ENCODE results near the gene GRM8. TPM values are rescaled to one million over a fixed set of nuclear protein-coding genes. Genes with fewer than 3 reads are reported as not detected.

GRM8 gene
- total and polyA plus RNA-seq, 2 experiments from 2014 or later, result not detected

DNA sequence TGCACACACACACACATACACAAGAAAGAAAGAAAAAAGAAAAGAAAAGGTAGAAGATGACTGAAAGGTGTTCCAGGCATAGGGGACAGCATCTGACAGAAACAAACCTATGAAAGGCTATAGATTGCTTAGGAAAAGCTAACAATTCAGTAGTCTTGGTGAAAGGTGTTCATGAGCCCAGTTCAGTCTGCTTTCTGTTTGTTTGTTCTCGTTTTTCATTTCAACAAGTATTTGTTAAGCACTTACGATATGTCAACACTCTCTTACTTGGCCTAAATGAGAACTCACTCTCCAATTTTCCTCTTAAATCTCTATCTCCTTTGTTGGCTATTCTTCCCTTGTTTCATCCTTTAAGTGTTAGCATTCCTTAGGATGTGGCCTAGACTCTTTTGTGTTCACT lies 133.2 kb downstream of the GRM8 start:
- H2AFZ ChIP-seq, result no peak overlapping the region
- no peaks in the 10 kb centered on the region for H4K20me1 ChIP-seq (ENCODE audit: insufficient read depth)
- no peaks in the 10 kb centered on the region for H3K36me3 ChIP-seq (ENCODE audit: low read depth)
- no peaks in the 10 kb centered on the region for H3K4me1 ChIP-seq (ENCODE audit: insufficient read depth)
- H3K27me3 ChIP-seq (replicated peaks; ENCODE audit: insufficient read depth), result no peaks in the 10 kb centered on the region
- H3K9me3 ChIP-seq (ENCODE audit: low read depth), result no peaks in the 10 kb centered on the region
- no peaks in the 10 kb centered on the region for H3K9me2 ChIP-seq (ENCODE audit: insufficient read depth)
- in situ Hi-C loops (cut with MboI), result no loop called here
- H3K27ac ChIP-seq, result no peak overlapping the region
- no peak overlapping the region for H3K4me2 ChIP-seq (ENCODE audit: unreplicated experiment)
- DNase-seq, result no peak
- no peak for TF ChIP-seq EZH2 (IDR thresholded peaks at IDR 0.05; ENCODE audit: insufficient read depth, poor library complexity, severe bottlenecking)
- TF ChIP-seq EZH2phosphoT487 (IDR thresholded peaks at IDR 0.05; ENCODE audit: insufficient read depth, low read depth), result no peak
- 4 to 6% methylated on average over 2 of the region's 2 CpGs for WGBS, 2 experiments (ENCODE audit: low coverage in 1 of 2, low lambda C conversion rate in 2 of 2, missing lambda C conversion rate in 2 of 2)
- H3K79me2 ChIP-seq (ENCODE audit: insufficient read depth), result no peaks in the 10 kb centered on the region
- no peak overlapping the region for H3K4me3 ChIP-seq
- no peak overlapping the region for H3K9ac ChIP-seq
- no peaks in the 10 kb centered on the region for H3F3A ChIP-seq (ENCODE audit: insufficient read depth)

DNA sequence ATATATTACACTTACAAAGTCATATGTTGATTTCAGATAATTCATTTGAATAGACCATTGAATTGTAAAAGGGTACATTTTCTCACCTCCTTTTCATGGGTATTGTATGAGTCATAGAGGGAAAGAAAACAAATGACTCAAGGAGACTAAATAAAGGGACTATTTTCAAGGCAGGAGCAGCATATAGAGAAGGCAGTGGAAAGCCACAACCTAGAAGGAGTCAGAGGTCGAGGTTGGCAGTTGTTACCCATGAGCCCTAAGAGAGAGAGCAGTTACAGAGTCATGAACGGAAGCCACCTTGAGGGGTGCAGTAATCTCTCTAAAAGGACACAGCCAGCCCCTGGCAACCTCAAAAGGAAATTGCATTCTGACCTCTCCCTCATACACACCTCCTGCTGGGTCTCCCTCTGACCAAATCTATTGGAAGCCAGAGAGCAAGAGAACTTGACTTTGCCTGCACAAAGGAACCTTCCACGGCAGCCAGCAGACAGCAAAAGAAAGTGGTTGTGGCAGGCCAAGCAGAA lies 137.9 kb downstream of the GRM8 start:
- WGBS, 2 experiments (ENCODE audit: low coverage in 1 of 2, low lambda C conversion rate in 2 of 2, missing lambda C conversion rate in 2 of 2), result 6 to 8% methylated on average over 3 of the region's 3 CpGs
- Histone ChIP-seq H3K4me3 (no peak overlapping the region), H3K9ac (no peak overlapping the region), H3K27ac (no peak overlapping the region), H4K20me1 (ENCODE audit: insufficient read depth) (no peaks in the 10 kb centered on the region), H3K27me3 (replicated peaks; ENCODE audit: insufficient read depth) (no peaks in the 10 kb centered on the region), H3F3A (ENCODE audit: insufficient read depth) (no peaks in the 10 kb centered on the region), H3K4me2 (ENCODE audit: unreplicated experiment) (no peak overlapping the region), H3K36me3 (ENCODE audit: low read depth) (no peaks in the 10 kb centered on the region), H3K9me2 (ENCODE audit: insufficient read depth) (no peaks in the 10 kb centered on the region), H2AFZ (no peak overlapping the region), H3K79me2 (ENCODE audit: insufficient read depth) (no peaks in the 10 kb centered on the region), H3K9me3 (ENCODE audit: low read depth) (no peaks in the 10 kb centered on the region), H3K4me1 (ENCODE audit: insufficient read depth) (no peaks in the 10 kb centered on the region)
- TF ChIP-seq EZH2 (IDR thresholded peaks at IDR 0.05; ENCODE audit: insufficient read depth, poor library complexity, severe bottlenecking), result no peak
- TF ChIP-seq EZH2phosphoT487 (IDR thresholded peaks at IDR 0.05; ENCODE audit: insufficient read depth, low read depth), result no peak
- in situ Hi-C loops (cut with MboI), result no loop called here
- DNase-seq, result no peak

DNA sequence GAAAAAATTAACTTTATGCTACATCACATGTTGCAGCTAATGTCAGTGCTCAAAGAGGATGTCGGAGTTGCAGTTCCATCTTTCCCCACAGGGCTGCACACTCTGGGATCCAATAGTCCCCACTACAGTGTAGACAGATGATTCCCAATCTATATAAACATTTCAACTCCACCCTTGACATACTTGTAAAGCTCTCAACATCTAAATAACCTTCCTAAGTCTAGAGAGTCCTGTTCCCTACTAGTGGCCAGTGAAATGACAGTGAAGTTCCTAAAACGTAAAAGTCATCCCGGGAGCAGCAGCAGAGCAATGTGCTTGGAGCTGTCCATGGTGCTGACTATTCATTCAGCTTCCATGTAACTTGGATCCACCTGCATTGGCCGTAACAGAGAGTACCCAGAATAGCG lies 145.1 kb downstream of the GRM8 start:
- peak; percentile 54 for DNase-seq
- H3K9me3 ChIP-seq (ENCODE audit: low read depth), result no peaks in the 10 kb centered on the region

DNA sequence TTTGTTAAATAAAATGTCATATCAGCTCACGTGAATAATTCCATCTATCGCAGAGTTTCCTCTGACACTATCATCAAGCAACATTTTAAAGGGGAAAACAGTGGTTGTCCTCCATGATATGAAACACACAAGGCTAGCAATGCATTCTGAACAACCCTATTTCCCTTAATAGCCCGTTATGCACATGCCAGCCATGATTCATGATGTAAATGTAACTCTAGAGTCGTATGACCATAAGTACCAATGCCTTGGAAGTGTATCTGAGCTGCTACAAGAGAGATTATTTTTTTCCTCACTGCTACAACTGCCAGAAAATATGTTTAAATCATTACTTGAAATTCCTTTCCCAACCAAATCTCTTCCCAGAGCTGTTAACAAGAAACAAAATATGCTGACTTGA lies 159.4 kb downstream of the GRM8 start:
- H3K9me3 ChIP-seq (ENCODE audit: low read depth), result no peaks in the 10 kb centered on the region
- H4K20me1 ChIP-seq (ENCODE audit: insufficient read depth), result no peaks in the 10 kb centered on the region
- no peaks in the 10 kb centered on the region for H3K27me3 ChIP-seq (replicated peaks; ENCODE audit: insufficient read depth)
- no peak overlapping the region for H2AFZ ChIP-seq
- H3K9me2 ChIP-seq (ENCODE audit: insufficient read depth), result no peaks in the 10 kb centered on the region
- no peaks in the 10 kb centered on the region for H3K4me1 ChIP-seq (ENCODE audit: insufficient read depth)
- 28% methylated on average over 4 of the region's 4 CpGs for WGBS, 2 experiments (ENCODE audit: low coverage in 1 of 2, low lambda C conversion rate in 2 of 2, missing lambda C conversion rate in 2 of 2)
- no peak for DNase-seq
- TF ChIP-seq EZH2 (IDR thresholded peaks at IDR 0.05; ENCODE audit: insufficient read depth, poor library complexity, severe bottlenecking) (no peak), EZH2phosphoT487 (IDR thresholded peaks at IDR 0.05; ENCODE audit: insufficient read depth, low read depth) (no peak)
- in situ Hi-C loops (cut with MboI), result no loop called here
- no peak overlapping the region for H3K27ac ChIP-seq
- H3K4me2 ChIP-seq (ENCODE audit: unreplicated experiment), result no peak overlapping the region
- no peaks in the 10 kb centered on the region for H3K79me2 ChIP-seq (ENCODE audit: insufficient read depth)
- H3K9ac ChIP-seq, result no peak overlapping the region
- no peak overlapping the region for H3K4me3 ChIP-seq
- H3K36me3 ChIP-seq (ENCODE audit: low read depth), result no peaks in the 10 kb centered on the region
- H3F3A ChIP-seq (ENCODE audit: insufficient read depth), result no peaks in the 10 kb centered on the region

More for the DNA sequence above, 145.1 kb downstream of the GRM8 start:
- Histone ChIP-seq H3K9me2 (ENCODE audit: insufficient read depth) (no peaks in the 10 kb centered on the region), H3F3A (ENCODE audit: insufficient read depth) (no peaks in the 10 kb centered on the region), H3K27me3 (replicated peaks; ENCODE audit: insufficient read depth) (no peaks in the 10 kb centered on the region), H3K36me3 (ENCODE audit: low read depth) (no peaks in the 10 kb centered on the region), H3K4me3 (no peak overlapping the region), H3K9ac (no peak overlapping the region), H3K4me2 (ENCODE audit: unreplicated experiment) (no peak overlapping the region), H4K20me1 (ENCODE audit: insufficient read depth) (no peaks in the 10 kb centered on the region), H3K27ac (no peak overlapping the region), H3K79me2 (ENCODE audit: insufficient read depth) (no peaks in the 10 kb centered on the region), H3K4me1 (ENCODE audit: insufficient read depth) (no peaks in the 10 kb centered on the region), H2AFZ (no peak overlapping the region)
- in situ Hi-C loops (cut with MboI), result no loop called here
- no peak for TF ChIP-seq EZH2phosphoT487 (IDR thresholded peaks at IDR 0.05; ENCODE audit: insufficient read depth, low read depth)
- no peak for TF ChIP-seq EZH2 (IDR thresholded peaks at IDR 0.05; ENCODE audit: insufficient read depth, poor library complexity, severe bottlenecking)
- WGBS, 2 experiments (ENCODE audit: low coverage in 1 of 2, low lambda C conversion rate in 2 of 2, missing lambda C conversion rate in 2 of 2), result 6 to 8% methylated on average over 5 of the region's 5 CpGs

DNA sequence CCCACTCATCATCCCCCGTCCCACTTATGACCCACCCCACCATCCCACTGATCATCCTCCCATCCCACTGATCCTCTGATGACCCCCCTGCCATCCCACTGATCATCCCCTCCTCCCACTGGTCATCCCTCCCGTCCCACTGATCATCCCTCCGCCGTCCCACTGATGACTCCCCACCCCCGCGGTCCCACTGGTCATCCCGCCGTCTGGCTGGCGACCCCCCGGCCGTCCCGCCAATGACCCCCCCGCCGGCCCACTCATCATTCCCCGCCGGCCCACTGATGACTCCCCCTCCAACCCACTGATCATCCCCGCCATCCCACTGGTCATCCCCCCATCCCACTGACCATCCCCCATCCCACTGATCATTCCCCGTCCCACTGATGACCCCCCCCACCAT lies 161.1 kb downstream of the GRM8 start:
- H3K36me3 ChIP-seq (ENCODE audit: low read depth), result no peaks in the 10 kb centered on the region
- no peaks in the 10 kb centered on the region for H3K4me1 ChIP-seq (ENCODE audit: insufficient read depth)

More for the DNA sequence above, 161.1 kb downstream of the GRM8 start:
- 59% methylated on average over 18 of the region's 18 CpGs; no CpG with 5 or more reads in 1 of the 2 experiments for WGBS, 2 experiments (ENCODE audit: low coverage in 1 of 2, low lambda C conversion rate in 2 of 2, missing lambda C conversion rate in 2 of 2)
- TF ChIP-seq EZH2phosphoT487 (IDR thresholded peaks at IDR 0.05; ENCODE audit: insufficient read depth, low read depth) (no peak), EZH2 (IDR thresholded peaks at IDR 0.05; ENCODE audit: insufficient read depth, poor library complexity, severe bottlenecking) (no peak)
- Histone ChIP-seq H3F3A (ENCODE audit: insufficient read depth) (no peaks in the 10 kb centered on the region), H4K20me1 (ENCODE audit: insufficient read depth) (no peaks in the 10 kb centered on the region), H3K27ac (no peak overlapping the region), H3K9me3 (ENCODE audit: low read depth) (no peaks in the 10 kb centered on the region), H3K4me3 (no peak overlapping the region), H3K9me2 (ENCODE audit: insufficient read depth) (no peaks in the 10 kb centered on the region), H2AFZ (no peak overlapping the region), H3K27me3 (replicated peaks; ENCODE audit: insufficient read depth) (no peaks in the 10 kb centered on the region), H3K4me2 (ENCODE audit: unreplicated experiment) (no peak overlapping the region), H3K79me2 (ENCODE audit: insufficient read depth) (no peaks in the 10 kb centered on the region), H3K9ac (no peak overlapping the region)
- in situ Hi-C loops (cut with MboI), result no loop called here
- no peak for DNase-seq

Measured in GM23248 (cell line).